ENCODE measurements around the gene LMAN1.

LMAN1 gene

DNA sequence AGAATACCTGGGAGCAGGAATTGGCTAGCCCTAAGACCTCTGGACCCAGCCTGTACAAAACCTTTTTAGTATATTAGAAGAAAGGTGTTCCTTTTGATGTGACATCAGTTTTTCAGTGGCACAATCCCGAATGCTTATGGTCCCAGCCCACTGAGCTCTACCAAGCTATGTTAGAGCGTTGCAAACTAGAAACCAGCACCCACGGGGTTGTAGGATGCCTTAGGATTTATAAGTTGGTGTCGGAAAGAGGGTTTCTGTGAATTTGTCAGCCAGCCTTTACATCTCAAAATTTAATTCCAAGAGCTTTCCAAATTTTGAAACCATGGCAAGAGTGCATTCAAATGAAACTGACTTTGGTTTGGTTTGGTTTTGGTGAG, 499 bp upstream of the LMAN1 start:
- no peak for DNase-seq

- DNase-seq: no peak
Observed at GRCh38 chr18:59358414-59358711, 702 bp downstream of the LMAN1 start.

- peak; percentile 29 for DNase-seq
Observed at GRCh38 chr18:59357928-59358327, 1.1 kb downstream of the LMAN1 start.

GRCh38 chr18:59354731-59355130, 4.3 kb downstream of the LMAN1 start:
- DNase-seq: no peak

DNA sequence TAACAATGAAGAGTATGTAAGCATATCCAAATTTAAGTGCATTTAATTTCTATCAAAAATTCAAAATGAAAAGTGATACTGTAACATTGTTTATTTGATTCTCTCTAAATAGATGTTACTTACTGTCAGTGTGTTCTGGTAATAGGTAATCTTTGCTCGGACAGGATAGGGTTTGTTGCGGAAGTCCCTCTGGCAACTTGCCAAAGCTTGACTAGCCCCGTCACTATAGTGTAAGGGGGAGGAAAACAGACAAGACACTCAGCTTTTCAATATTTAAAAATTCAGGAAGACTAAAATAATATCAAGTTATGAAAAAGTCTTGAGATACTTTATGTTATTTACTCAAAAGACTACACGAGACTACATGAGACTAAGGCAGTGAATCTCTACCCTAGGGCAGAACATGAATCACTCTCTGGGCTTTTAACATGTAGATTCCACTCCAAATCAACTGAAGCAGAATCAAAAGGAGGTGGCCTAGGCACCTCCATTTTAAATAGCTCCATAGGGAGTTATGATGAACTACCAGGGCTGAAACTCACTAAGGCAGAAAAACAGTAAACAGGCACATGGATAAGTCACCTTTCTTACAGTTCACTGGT, 5.9 kb downstream of the LMAN1 start:
- no peak for DNase-seq

DNA sequence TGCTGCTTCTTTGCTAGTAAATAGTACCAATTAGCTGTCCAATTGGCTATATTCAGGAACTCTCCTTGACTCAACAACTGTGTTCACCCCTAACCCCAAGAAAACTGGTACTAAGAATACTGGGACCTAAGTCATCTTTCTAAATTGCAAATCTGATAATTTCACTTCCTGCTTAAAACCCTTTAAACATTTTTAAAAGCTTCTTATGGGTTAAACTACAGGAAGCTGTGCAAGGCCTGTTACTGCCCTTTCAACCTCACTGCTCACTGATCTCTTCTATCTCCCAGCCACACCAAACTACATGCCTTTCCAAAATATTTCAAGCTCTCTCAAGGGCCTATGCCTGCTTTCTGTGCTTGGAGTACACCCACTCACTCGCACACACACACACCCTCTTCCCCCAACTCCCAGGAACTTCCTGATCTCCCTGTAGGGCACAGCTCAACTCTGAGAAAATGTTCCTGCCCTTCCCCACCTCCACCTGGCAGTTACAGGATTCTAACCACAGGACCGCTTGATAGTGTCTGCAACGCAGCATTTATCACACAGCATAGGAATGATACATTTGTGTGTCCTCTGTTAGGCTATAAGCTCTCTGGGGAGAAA, 6.7 kb downstream of the LMAN1 start:
- no peak for DNase-seq

- DNase-seq: no peak
Observed at GRCh38 chr18:59345556-59345955, 13.5 kb downstream of the LMAN1 start.

DNA sequence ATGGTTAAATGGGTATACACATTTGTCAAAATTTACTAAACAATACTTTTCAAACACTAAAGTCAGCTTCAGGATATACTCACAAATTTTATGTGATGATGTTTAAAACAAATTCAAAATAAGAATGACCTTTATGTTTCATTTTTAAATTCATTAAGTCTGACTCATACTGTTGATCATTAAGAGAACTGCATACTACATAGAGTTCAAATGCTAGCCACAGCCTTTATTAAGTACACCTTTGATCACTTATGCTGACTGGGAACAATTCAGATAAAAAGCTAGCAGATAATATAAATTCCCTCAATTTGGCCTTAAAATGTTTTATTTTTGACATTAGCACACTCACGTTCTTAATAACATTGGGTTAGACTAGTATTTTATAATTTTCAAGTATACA, 14.1 kb downstream of the LMAN1 start:
- DNase-seq: no peak

DNA sequence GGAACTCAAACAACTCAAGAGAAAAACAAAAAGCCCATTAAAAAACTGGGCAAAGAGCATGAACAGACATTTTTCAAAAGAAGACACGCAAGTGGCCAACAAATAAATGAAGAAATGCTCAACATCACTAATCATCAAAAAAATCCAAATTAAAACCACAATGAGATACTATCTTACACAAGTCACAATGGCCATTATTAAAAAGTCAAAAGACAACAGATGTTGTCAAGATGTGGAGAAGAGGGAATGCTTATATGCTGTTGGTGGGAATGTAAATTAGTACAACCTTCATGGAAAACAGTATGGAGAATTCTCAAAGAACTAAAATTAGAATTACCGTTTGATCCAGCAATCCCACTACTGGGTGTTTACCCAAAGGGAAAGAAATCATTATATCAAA, 15.1 kb downstream of the LMAN1 start:
- DNase-seq: no peak

- no peak for DNase-seq
Observed at GRCh38 chr18:59340817-59341216, 18.2 kb downstream of the LMAN1 start.

- no peak for DNase-seq
Observed at GRCh38 chr18:59340312-59340711, 18.8 kb downstream of the LMAN1 start.

- DNase-seq: no peak
Observed at GRCh38 chr18:59332986-59333385, 26.1 kb downstream of the LMAN1 start.

DNA sequence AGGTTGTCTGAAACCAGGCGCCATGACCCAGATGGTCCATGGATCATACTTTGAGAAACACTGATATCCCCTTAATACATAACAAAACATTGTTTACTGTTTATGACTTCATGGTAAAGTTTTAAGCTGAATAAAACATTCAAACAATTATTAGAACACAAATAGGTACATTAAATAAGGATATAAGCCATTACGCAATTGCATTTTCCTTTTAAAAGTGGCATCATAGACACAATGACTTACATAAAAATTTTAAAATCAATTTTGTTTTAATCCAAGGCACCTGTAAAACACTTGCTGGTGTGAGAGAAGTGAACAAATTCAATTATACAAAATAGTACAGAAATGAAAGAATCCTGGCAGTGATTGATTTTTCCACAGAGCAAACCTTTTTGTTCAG, 30.4 kb downstream of the LMAN1 start:
- DNase-seq: no peak

DNA sequence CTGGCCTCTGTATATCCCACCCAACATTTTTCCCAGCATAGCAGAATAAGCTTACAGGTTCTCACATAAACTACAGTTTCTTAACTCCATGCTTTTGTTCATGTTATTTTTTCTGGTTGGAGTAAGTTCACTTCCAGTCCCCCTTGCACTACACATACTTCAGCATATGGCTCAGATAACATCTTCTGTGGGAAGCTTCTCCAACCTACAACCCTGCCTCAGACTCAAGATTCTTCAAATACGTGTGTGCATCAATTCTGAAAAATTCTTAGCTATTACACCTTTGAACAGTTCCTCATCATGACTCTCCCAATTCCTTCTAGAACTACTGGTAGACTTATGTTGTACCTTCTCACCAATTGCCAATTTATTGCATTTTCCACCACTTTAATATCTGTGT, 33.1 kb downstream of the LMAN1 start:
- DNase-seq: no peak

- no peak for DNase-seq
Observed at GRCh38 chr18:59324623-59324971, 34.5 kb downstream of the LMAN1 start.

- DNase-seq: no peak
Observed at GRCh38 chr18:59323931-59324622, 35.0 kb downstream of the LMAN1 start.

GRCh38 chr18:59318460-59319050, 40.5 kb downstream of the LMAN1 start, which contains the start of gene CPLX4:
CPLX4 (minus strand) TSS chr18:59318649; CDS start chr18:59318462, 187 bp downstream.
- DNase-seq: no peak

DNA sequence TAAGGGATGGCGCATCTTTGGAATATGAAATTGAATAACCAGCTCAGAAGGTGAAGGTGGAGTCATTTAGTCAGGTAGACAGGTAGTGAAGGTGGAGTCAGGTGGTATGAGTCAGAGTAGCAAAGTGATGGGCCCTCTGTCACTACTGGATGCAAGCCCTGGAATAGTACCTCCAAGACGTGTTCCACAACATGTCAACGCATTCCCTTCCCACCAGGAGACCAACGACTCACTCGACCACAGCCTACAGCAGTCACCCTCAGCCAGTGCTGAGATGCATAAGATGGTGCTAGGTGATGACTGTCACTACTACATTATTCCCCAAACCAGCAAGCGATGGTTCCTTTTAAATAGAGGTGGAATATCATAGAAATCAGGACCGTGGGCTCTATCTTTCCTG, 47.4 kb downstream of the LMAN1 start:
- DNase-seq: no peak

GRCh38 chr18:59308938-59309260, 50.2 kb downstream of the LMAN1 start:
- DNase-seq: no peak

DNA sequence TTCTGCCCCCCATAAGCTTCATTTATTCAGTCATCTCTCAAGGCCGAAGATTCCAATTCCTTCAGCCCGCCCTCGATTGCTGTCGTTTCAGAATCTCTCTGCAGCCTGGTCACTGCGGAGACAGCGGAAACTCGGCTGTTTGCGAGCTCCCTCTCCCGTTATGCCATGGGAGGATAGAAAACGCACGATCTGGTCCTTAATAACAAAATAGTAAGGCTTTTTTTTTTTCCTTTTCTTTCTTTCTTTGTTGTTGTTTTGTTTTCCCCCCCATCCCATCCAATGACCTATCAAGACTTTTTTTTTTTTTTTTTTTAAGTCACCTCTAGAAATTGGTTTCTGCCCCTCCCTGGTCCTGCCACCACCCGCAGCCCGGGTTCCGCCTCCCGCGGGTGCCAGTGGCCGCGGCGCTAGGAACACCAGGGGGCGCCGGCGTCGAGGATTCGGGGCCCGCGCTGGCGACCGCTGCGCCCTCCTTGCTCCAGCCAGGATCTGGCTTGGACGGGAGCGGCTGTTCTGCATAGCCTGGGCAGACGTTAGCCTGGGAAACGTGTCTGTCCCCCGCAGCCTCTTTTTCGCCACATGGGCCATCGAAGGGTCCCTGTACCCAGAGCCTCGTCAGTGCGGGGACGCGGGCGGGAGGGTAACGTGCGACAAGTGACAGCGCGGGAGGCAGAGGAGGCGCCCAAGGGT, 50.7 kb downstream of the LMAN1 start:
- DNase-seq: peak; percentile 65

DNA sequence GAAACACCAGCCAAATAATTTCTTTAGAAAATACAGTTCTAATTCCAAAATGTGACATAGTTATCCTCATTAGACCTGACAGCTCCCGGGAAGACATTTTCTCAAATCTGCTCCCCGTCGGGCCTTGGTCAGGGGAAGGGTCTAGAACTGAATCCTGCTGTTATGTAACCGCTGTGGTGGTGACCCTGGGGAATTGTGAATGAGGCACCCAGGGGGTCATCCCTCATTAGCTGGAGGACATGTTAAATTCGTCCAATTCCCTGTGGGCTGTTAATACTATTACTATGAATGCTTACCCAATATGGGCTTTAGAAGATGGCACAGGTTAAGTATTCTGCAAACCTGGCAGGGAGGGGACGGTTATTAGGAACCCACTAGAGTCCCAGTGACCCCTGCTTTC, 52.4 kb downstream of the LMAN1 start:
- no peak for DNase-seq

DNA sequence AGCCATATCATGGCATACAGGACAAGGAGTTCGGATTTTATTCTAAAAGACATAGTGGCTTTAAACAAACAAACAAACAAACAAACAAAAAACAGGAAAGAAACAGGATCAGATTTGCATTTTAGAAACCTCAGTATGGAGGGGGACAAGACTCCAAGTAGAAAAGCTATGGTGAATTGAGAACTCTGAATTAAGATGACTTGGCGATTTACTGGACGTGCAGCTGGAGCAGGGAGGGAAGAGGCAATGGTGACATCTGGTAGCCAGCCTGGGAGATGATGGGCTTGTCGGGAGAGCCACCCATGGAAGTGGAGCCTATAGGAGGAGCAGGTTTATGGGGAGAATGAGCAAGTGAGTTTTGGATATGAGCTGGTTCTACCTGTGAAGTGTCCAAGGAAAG, 53.8 kb downstream of the LMAN1 start:
- DNase-seq: no peak

DNA sequence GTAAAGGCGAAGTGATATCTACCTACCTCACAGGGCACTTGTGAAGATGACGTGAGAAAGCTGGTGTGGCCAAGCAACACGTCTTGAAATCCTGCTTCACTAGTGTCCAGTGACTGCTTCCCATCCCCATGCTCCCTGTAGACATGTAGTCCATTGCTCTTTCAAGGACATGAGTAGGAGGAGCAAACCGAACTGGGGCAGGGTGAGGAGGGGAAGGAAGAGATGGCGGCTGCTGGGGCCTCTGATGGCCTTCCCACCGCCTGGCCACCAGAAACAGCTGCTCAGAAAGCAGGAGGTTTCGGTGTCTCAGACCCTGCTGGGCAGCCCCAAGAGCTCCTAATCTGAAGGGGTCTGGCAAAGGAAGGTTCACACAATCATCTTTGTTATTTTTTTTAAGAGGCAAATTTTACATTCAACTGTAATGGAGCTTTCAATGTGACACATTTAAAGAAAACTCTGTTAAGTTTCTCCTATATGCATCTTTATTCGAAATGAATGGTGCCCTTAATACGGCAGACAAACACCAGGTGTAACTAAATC, 55.3 kb downstream of the LMAN1 start:
- no peak for DNase-seq

- DNase-seq: no peak
Observed at GRCh38 chr18:59303006-59303405, 56.1 kb downstream of the LMAN1 start.
